Stimulated activated CD8-positive, alpha-beta memory T cell treated with anti-CD3 and anti-CD28 coated beads, Interleukin-12 subunit alpha, Interleukin-12 subunit beta, amount 100 ng/mL, for 1 hour (primary cell): ENCODE data around the gene TRNP1.

Source experiments
- DNase-seq: peaks from one replicate; pipeline ENCODE4 v3.0.0-alpha.2; 2020; ENCODE audit warnings: low read depth

TRNP1 gene

GRCh38 chr1:27001570-27002360, 8.3 kb downstream of the TRNP1 start:
- DNase-seq: no peak

DNA sequence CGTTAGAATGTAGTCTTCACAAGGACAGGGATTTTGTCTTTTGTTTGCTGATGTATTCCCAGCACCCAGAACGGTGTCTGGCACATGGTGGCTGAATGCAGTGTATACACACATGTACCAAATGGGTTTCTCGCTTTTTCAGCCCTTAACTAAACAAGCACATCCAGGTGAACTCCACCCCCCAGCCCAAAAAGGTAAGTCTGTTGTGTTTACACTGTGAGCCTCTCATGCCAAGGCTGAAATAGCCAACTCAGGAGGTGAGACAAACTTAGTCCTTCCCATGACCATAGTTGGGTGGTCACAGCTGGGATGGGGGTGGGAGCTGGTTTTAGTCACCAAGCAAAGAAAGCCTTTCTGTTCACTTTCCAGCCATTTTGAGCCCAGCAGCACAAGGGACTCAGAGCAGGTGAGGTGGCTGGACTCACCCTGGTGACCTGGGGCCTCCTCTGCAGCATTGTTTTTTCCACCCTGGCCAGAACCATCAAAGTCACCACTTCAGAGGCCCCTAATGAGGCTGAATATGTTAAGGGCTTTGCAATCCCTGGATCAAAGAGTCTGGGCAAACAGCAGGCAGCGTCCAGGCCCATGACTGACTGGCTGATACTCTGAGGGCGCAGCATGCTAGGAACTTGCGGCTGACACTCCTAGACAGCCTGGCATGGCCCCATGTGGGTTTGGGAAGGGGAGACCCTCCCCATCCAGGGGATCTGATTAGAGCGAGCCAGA, 10.4 kb downstream of the TRNP1 start:
- DNase-seq: no peak

DNA sequence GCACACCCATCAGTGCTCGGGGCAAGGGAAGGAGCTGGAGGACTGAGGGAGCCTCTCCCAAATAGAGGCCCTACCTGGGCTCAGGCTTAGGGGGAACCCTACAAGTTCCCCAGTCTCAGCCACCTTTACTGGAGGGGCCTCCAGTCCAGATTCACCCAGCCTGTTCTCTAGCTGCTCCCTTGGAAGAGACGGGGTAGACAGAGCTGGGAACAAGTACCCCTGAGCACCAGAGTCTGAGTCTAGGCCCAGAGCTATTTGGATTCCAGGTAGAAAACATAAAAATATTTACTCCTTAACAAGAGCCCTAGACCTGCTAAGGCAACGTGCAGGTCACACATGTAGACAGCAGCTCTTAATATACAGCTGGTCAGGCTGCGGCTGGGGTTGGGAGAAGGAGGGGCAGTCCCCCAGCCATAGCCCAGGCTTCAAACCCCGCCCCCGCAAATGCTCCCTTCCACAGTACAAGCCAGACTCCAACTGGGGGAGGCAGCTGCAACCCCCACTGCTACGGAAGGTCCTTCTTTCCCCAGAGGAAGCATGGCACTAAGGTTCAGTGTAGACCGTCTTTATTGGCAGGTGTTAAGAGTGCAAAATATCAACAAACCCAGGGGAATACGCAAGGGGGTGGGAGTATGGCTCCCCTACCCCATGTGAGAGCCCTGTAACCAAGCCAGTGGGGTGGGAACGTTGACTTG, 11.1 kb downstream of the TRNP1 start:
- DNase-seq: no peak

- no peak for DNase-seq
These were observed 11.7 kb downstream of the TRNP1 start for GRCh38 chr1:27005166-27005530.

- DNase-seq: no peak
These were observed 12.4 kb downstream of the TRNP1 start for GRCh38 chr1:27005648-27006496.

GRCh38 chr1:27006683-27007082, 13.2 kb downstream of the TRNP1 start:
- no peak for DNase-seq

DNA sequence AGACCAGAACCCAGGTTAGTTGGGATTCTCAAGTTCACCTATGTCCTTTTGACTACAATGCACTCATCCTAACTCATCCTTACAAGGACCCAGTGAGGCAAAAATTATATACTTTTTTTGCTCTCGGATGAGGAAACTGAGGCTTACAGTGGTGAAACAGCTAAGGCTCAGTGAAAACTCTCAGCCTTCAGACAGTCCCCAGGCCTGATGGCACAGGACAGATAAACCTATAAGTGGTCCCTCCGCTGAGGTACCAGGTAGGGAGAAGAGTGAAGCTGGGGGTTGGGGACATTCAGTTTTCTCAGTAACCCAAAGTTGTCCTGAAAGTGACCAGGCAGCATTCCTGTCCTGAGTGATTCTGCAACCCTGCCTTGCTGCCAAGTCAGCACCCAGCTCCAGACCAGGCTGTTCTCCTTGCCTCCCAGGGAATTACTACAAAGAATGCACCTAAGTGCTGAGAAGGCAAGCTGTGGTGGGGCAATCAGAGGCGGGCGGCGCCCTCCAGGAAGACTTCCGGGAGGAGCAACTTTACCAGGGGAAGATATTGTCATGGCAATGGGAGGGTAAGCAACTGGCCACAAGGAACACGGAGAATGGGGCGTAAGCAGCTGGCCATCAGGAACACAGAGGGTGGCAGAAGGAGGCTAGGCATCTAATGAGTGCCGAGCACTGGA, 14.6 kb downstream of the TRNP1 start:
- no peak for DNase-seq

GRCh38 chr1:27009601-27010197, 16.2 kb downstream of the TRNP1 start:
- no peak for DNase-seq

- no peak for DNase-seq
These were observed 16.9 kb downstream of the TRNP1 start for GRCh38 chr1:27010226-27010994.

- no peak for DNase-seq
These were observed 17.7 kb downstream of the TRNP1 start for GRCh38 chr1:27011058-27011764.

DNA sequence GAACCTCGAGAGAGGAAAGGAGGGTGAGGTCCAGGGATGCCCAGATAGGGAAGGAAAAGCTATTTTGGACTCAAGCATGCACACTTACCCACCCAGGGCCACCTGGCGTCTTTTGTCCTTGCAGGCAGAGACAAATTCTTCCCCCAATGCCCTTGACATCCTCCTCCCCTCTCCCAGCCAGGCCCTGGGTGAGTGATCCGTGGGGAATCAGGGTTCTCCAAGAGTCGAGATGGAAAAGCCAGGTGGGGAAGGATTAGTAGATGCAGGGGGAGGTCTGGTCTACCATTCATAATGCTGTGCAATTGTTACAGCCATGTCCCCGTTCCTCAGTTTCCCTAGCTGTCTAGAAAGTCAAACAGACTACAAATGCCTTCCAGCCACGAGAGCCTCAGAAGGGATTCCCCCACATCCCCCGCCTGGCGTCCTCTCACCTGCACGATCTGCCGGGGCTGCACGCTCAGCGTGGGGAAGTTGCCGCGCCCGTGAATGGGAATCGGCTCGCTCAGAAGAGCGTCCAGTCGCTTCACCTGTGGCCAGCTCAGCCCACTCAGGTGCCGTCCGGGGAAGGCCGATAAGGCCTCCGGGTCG, 18.6 kb downstream of the TRNP1 start:
- no peak for DNase-seq

- DNase-seq: no peak
These were observed 21.8 kb downstream of the TRNP1 start for GRCh38 chr1:27015260-27015659.

- DNase-seq: no peak
These were observed 22.9 kb downstream of the TRNP1 start for GRCh38 chr1:27016376-27016775.

GRCh38 chr1:27017207-27017606, 23.7 kb downstream of the TRNP1 start:
- DNase-seq: no peak

DNA sequence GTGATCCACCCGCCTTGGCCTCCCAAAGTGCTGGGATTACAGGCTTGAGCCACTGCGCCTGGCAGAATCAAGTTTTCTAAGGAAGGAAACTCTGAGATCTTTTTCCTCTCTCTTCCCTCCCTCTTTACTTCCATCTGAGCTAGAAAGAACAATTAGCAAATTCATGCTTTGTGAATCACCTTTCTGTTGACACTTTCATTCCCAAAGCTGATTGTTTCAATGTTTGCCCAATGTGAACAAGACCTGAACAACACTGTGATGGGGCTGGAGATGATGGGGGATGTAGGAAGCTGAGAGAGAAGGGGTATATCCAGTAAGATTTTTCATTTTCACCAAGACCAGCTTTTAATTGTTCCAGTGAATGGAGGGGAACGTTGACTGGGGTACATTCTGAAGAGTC, 24.8 kb downstream of the TRNP1 start:
- no peak for DNase-seq

DNA sequence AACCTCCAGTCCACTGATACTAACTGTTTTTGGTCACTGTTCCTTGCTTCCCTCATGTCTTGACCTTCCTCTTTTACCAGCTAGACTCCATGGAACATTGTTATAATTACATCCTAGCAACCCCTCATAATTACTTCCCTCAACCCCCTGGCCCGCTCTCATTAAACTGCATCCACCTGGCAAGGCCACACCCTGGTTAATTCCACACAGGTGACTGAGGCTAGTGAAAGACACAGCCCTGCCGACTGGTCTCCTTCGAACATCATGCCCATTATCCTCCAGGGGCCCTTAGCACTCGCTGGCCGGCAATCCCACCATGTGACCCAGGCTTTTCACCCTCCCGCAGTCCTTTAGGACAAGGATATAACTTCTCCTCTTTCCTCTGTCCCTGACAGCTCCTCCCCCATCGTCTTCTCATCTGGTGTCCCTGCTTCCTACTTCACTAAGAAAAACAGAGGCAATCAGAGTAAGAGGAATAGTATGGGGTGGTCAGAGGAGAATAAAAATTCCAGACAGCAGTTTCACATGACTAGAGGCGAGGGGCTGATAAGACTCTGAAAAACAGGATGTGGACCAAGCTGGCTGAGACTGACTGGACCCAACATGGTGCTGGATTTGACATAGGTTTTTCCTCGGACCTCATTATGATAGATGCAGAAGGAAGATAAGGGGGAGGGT, 28.0 kb downstream of the TRNP1 start:
- no peak for DNase-seq

- no peak for DNase-seq
These were observed 32.2 kb downstream of the TRNP1 start for GRCh38 chr1:27025718-27026117.
